HG03135 (cell line): ENCODE measurements around the gene IFNK.
"Not testable (repeated sequence)": the region's sequence is repeated elsewhere in the genome, so short reads cannot be mapped to it uniquely, and the experiment has no call there.

ENCODE experiments used
- ATAC-seq: cut with Tn5 transposase; IDR thresholded peaks from one replicate; pipeline ENCODE4 v1.9.1; 2021; ENCODE audit warnings: mild to moderate bottlenecking, moderate library complexity; ENCODE audit not compliant: unreplicated experiment

The IFNK gene, protein sequence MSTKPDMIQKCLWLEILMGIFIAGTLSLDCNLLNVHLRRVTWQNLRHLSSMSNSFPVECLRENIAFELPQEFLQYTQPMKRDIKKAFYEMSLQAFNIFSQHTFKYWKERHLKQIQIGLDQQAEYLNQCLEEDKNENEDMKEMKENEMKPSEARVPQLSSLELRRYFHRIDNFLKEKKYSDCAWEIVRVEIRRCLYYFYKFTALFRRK

GRCh38 chr9:27524236-27524635 is at the start of gene IFNK:
TSS of gene IFNK (plus strand) at chr9:27524290. CDS start at chr9:27524337, 47 bp downstream.
- ATAC-seq: no peak

- ATAC-seq: no peak
Observed at GRCh38 chr9:27474305-27474704, 49.8 kb upstream of the IFNK start.

DNA sequence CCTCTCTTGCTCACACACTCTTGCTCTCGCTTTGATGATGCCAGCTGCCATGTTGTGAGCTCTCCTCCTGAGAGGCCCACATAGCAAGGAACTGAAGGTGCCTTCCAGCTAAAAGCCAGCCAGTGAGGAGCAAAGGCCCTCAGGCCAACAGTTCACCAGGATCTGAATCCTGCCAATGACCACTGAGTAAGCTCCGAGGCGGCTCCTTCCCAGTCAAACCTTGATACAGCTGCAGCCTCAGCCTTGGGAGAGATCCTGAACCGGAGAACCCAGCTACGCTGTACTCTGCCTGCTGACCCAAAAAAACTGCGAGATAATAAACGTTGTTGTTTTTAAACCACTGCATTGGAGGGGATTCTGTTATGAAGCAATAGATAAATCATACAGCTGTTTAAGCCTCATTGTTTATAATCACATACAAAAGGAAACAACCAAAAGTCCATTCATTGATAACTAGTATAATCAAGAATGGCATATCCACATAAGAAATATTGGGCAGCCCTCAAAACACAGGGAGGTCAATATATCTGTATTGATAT is 49.0 kb upstream of the IFNK start:
- no peak for ATAC-seq

DNA sequence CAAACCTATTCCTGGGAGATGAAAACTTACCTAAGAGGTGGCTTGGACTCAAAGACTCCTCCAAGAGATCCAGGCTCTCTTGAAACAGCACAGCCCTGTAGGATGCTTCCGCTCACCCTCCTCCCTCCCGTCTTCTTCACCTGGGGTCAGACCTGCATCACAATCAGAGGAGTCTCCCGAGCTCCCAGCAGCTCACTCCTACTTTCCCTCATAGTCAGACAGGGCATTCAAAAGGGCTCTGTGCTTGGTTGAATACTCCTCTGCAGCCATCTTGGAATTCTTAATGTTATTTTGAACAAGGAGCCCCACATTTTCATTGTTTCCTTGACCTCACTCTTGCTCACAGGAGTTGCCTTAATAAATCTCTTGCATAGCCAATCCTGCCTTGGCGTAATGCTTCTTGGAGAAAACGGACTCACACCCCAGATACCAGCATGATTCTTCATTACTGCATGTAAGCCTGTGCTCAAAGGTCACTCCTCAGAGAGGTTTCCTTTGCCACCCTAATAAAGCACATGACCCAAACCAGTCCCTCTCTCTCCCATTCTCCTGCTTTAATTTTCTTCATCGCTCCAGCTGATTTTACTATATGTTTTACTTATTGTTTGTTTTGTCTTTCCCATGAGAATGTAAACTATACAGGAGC is 47.1 kb upstream of the IFNK start:
- ATAC-seq: no peak

GRCh38 chr9:27478322-27478721 is 45.8 kb upstream of the IFNK start:
- no peak for ATAC-seq

GRCh38 chr9:27482709-27483108 is 41.4 kb upstream of the IFNK start:
- no peak for ATAC-seq

DNA sequence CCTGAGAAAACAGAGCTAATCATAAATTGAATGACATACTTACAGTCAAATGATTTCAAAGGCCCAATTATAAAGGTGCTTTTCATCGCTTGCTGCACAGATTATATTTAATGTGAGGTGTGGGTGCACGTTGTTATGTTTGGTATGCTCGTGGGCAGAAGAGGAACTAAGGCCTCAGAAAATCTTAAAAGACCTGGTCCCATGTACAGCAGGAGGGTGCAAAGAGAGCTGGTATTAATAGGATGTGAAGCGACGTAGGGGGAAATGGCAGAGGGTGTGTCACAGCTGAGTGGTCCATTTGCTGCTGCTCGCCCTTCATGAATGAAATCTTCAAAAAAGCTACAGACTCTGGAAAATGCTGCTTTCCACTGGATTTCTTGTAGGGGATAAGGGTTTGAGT is 40.5 kb upstream of the IFNK start:
- no peak for ATAC-seq

DNA sequence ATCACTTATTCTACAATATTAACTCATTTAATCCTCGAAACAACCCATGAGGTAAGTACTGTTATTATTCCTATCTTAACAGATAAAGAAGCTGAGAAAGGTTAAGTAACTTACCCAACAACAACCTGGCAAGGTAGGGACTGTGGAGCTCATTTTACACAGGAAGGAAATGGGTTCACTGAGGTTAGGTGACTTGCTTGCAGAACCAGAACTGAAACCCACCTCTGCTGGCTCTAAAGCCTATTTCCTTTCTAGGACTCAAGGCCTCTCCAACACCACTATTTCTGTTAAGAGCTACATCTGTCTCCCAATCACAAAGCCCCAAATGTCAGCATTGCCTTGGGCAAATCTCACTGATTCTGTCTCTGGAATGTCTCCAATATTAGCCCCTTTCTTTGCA is 38.9 kb upstream of the IFNK start:
- peak; percentile 78 for ATAC-seq

- no peak for ATAC-seq
Observed at GRCh38 chr9:27487128-27487640, 36.9 kb upstream of the IFNK start.

DNA sequence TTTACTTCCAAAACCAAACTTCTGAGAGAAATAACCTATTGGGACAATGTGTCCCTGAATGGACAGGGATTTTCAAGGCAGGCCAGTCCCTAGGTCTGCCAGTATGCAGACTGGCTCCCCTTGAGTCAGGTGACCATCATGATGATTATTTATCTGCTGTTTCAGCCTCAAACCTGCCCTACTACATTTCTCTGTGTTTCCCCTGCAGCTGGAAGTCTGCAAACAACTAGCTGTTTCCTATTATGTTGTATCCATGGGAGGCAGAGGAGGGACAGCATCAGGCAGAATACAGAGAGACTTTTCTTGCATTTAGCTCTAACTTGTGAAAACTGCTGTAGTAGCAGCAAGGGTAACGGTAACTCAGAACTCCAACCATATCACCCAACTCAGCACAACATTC is 36.2 kb upstream of the IFNK start:
- no peak for ATAC-seq

DNA sequence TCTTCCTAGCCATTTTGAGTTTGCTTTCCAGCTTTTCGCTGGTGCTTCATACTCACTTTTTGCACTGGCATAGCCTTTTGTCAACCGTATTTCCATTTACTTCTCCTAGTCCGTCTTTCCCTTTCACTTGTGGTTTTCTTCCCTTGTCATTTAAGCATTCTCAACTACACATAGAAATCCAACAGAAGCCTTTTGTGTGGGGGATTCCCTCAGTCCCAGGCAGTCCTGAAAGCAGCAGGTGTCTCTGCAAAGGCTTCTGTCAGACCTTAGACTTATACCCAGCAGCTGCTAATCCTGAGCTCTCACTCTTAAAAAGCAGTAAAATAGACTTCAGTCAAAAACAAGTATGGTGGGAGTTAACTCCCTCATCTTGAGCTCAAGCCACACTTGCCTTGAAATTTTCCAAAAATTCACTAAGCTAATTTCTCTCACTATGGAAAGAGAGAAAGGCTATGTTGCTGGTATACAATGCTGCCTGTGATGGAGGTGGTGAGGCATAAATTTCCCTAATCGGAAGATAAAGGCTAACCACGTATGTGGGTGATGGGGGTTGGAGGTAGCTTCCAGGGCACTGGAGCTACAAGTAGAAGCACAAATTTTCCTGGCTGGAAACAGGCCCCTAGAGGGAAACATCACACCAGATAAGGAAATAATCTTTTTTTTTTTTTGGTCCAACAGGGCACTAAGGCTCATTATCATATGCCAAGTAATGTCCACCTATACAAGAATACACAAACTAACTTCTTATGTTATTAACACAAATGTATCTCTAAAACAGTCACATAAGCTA is 34.8 kb upstream of the IFNK start:
- peak; percentile 82 for ATAC-seq

DNA sequence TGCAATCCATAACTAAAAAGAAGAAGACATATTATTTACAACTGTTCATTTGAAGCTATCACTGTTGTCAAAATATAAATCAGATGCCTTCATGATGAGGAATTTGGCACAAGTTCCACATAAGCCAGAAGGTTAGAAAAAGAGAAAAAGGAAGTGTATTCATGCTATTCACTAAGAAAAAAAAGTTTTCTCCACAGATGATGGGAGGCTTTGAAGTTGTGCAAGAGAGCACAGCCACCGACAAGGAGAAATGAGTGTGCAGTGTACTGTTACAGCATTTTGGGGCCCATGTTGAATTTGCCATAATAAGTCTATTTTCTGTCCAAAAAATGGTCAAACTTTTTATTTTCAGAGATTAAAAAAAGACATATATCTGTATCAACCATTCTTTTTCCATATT is 32.9 kb upstream of the IFNK start:
- no peak for ATAC-seq

DNA sequence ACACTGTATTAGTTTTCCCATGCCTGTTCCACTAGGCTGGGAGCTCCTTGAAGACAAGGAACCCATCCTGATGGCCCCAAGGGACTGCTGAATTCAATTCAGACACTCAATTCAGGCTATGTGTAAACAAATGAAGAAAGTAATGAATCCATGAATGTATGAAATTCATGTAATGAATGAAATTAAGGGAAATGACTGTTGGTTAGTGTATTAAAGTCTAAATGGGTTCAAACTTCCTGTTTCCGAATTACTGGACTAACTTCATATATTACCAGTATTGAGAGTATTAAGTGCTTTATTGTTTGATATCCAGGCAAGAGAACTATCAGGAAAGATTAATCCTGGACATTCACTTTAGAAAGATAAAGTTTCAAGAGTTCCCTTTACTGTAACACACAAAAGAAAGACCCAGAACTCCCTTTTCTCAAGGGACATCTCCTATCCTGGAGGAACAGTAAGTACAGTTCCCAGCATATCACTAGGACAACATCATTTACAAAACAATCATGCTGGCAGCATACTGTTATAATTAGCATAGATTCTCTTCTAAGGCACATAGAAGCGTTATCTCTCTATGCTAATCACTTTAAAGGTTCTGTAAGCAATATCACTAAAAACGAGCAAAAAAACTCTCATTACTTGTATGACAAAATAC is 28.5 kb upstream of the IFNK start:
- no peak for ATAC-seq

- ATAC-seq: no peak
Observed at GRCh38 chr9:27496135-27496504, 28.0 kb upstream of the IFNK start.

GRCh38 chr9:27497883-27498417 is 26.1 kb upstream of the IFNK start:
- ATAC-seq: no peak

GRCh38 chr9:27499451-27499850 is 24.6 kb upstream of the IFNK start:
- ATAC-seq: no peak

DNA sequence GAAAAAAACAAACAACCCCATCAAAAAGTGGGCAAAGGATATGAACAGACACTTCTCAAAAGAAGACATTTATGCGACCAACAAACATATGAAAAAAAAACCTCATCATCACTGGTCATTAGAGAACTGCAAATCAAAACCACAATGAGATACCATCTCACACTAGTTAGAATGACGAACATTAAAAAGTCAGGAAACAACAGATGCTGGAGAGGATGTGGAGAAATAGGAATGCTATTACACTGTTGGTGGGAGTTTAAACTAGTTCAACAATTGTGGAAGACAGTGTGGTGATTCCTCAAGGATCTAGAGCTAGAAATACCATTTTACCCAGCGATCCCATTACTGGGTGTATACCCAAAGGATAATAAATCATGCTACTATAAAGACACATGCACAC is 23.2 kb upstream of the IFNK start:
- ATAC-seq: not testable (repeated sequence)

DNA sequence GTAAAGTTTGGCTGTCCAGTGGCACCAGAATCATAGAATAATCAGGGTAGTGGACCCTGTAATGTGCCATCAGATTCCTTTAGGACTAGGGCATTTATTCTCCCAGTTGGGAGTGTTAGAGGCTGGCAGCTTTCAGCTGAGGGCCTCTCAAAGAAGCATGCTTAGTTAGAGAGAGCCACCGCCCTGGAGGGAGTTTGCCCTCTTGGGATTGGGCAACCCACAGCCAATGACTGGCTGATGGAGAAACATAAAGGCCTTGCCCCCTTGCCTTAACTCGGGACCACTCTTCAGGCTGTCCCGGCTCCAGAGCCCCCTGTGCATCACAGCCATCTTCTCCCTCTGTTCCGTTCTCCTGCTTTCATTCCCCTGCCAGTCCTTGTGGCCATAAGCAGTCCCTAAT is 20.5 kb upstream of the IFNK start:
- ATAC-seq: no peak

DNA sequence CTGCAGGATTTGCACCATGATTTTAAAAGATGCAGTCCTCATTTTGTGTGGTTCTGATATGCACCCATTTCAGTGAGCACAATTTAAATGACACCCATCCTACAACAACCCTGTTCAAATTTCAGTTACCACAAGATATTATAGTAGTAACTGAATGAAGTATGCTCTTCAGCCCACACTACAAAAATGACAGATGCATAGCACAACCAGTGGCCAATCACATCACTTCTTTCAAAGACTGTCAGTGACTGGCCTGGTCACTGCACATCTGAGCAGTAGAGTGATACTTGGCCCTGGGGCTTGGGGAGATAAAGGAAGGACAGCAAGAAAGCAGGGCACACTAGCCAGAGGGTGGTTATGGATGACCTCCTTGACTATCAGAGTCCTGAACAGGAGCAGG is 19.8 kb upstream of the IFNK start:
- ATAC-seq: no peak

DNA sequence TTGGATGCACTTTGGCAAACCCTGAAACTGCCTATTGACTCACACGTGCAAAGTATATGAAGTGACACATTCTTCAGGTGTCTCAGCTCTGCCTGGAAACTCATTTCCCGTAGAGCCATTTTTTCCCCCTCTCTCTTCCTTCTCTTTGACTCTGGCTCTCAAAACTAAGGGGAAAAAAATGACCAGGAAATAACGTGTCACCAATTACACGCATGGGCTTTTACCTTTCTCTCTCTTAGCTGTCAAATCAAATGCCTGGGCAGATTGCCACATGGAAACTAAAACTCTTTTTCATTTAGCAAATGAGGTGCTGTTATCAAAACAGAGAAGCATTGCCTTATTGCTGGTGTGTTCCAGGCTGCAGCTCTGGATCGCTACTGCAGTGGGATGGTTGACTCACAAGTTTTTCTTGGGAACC is 18.3 kb upstream of the IFNK start:
- no peak for ATAC-seq

GRCh38 chr9:27506981-27507380 is 17.1 kb upstream of the IFNK start:
- ATAC-seq: no peak
